Measurements from ENCODE around the gene PPIL6.

- peak in 2 of 4 experiments; percentile 24 to 32 for TF ChIP-seq CTCF (IDR thresholded peaks at IDR 0.05)
- TF ChIP-seq POLR2AphosphoS5 (IDR thresholded peaks at IDR 0.05) = no peak
These were observed 15.1 kb upstream of the PPIL6 start, which contains the start of gene MICAL1 for GRCh38 chr6:109455437-109456110.
